HL-60/S4 treated with phorbol 12-myristate 13-acetate at 8.2 ng/mL for 4 days and 3 days (cell line): ENCODE data around the gene DGKB.

Source experiments
- in situ Hi-C: fragments of 300-500 bp; cut with MboI; formaldehyde crosslinking; loops from 2 replicates; pipeline ENCODE4 v1.15.0; 2022; ENCODE audit warnings: low sequenced_read_pairs

DGKB gene

DNA sequence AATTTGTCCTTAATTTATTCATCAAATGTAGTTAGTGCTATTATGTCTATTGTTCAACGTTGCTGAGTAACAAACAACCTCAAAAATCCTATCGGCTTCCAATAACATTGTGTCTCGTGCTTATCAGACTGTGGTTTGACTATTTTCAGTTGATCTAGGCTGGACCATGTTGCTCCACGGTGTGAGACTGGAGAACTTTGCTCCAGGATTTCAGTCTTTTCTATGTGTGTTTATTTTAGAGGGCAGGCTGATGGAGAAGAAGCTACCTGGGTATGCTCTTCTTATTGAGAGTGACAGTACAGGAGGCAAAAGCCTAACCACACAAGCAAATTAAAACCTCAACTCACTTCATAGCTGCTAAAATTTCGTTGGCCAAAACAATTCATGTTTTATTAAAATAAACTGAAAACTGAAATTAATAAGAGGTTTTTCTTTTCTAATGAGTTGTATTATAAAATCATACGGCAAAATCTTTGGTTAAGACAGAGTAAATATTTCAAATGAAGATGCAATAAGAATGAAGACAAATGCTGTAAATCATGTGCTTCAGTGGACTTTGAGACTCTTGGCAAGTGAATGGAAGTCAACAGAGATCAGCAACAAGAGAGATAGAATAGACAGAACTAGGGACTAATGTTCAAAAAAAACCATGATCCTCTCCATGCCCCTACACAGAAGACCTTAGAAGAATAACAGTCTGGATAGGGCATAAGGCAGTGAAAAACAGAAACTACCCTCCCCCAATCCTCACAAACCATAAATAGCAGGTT lies 495.1 kb downstream of the DGKB start:
- in situ Hi-C loops, result no loop called here

DNA sequence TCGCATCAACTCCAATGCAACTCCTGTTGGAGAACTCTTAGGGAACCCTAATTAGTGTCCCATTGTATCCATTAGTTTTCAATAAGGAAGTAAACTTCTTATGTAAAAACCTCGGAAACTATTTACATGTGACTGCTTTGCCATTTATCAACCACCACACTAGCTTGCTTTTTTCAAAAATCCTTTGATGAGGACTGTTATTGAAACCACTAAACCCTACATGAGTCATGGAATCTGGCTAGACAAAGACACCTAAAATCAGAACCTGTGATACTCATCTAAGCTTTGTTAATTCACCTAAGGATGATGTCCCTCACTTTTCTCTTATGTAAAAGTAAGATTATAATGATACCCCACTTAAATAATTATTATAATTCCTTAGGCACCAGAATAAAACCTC lies 499.0 kb downstream of the DGKB start:
- in situ Hi-C loops, result no loop called here

DNA sequence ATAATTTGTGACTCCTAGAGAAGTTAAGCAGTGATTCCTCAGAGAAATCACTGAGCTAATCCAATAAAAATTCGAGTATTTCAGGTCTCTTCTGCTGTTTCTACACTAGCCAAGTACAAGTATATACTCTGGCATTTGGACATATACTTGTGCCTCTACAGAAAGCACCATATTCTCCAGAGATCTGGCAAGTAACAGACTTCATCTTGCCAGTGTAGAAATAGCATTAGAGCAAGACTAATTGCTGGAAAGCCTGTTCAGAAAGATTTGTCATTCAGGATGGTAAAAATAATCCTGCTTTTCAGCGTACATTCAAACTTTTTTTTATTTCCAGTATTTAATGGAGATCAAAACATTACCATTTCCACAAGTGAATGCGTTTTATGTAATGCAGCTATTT lies 502.3 kb downstream of the DGKB start:
- in situ Hi-C loops, result no loop called here

DNA sequence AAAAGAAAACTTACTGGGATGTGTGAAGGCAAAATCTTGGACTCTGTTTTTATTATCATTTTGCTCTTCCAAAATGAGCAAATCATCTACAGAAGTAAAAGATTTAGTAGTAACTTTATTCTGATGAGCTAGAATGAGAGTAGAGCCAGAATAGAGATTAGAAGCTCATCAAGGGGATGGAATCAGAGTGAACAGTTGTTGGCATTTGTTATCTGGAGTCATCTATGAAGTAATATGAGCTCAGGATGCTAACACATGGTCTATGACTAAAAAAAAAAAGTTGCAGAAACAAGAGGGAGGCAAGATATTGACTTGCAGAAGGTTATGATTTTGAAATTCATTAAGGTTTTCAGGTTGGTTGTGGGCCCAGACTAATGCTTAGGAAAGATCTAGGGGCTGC lies 504.0 kb downstream of the DGKB start:
- in situ Hi-C loops, result no loop called here

DNA sequence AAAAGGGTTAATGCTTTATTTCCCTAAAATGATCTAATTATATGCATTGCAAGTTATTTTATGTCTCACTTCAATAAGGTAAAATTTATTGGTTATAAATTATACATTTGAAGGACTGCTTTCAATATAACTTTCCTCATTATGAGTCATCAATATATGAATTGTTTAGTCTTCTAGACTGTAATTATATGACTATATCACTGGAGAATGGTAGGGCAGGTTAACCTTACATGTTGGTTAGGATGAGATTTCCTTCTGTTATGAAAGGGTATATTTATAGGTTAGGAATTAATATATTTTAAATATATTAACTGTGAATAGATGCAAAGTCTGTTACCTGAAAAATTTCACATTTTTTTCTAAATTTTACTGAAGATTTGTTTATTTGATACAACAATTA lies 506.7 kb downstream of the DGKB start:
- in situ Hi-C loops, result no loop called here

DNA sequence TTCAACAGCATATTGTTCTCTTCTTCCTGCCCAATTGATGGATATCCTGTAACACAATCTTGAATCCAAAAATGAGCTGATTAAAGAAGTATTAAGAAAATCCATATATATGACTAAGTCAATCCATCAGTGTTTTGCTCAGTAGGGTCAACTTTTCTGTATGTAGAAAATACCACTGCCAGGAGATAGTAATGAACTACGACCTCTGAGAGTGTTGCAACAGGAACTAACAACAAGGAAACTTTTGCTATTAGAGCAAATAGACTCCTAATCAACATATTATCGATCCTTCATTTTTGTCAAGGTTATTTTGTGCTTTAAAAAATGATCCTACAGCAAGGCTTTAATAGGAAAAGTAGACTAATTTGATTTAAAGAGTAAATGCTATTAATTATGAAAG lies 507.8 kb downstream of the DGKB start:
- in situ Hi-C loops, result no loop called here

DNA sequence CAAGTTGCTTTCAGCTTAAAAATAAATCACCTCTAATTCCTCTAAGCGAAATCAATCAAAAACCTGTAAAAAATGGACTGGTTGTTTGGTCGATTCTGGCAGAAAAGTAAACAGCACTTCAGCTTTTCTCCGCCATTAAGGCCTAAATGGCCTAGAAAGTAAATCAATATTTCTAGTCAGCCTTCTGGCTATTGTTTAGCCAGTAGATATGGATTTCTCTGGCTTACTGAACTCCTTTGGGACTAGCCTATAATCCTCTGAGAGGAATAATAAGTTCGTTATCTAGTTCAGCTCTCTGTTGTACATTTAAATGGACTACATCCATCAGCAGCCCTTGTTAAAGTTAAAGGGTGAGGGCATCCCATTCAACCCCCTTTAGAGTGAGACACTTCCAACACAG lies 513.0 kb downstream of the DGKB start:
- in situ Hi-C loops, result no loop called here

DNA sequence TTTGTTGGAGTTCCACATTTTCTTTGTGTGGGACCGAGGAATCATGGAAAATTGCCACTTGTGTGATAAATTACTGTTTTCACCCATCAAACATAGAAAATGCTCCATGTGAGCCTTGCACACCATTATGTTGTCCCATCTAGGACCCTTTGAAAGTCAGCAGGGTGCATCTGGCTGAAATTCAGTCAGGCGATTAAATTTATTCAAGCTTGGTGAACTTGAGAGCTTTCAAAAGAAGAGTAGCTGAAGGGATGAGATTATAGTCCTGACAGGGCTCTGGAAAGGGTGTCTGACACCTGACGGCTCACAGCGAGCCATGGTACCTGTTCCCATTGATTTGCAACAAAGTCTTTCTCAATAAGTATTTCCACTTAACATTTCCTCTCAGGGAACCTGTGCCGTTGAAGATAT lies 513.4 kb downstream of the DGKB start:
- in situ Hi-C loops, result no loop called here

DNA sequence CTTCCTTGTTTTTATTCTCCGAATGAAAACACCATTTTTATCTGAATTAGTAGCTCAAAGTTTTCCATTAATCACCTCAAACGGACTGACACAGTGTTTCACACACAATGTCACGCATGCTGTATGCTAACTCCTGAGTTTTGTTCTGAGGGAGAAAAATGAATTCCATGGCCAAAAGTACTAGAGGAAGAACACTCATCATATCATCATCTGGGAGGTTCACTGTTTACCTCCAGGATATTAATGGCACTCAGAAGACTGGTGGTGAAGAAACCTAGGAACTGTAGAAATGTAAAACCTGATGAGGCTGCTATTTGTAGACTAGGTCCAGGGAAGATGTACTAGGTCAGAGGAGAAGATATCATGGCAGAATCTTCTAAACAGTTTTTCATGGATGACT lies 517.5 kb downstream of the DGKB start:
- in situ Hi-C loops, result no loop called here

DNA sequence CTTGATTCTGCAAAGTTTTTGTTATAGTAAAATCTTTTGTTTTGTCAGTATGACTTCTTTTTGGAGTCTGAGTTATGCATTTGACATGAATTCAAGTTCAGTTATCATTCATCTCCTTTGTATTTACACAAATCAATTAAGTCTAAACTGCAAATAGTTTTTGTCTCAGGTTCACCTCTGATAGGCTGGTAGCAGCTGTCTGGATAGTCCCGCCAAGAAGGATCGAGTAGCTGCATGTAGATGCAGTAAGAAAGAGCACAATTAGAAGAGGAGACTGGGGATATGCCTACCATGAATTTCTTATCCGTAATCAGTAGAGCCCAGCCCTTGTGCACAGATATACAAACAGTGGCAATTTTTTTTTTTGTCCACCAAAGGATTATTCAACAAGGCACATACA lies 520.6 kb downstream of the DGKB start:
- in situ Hi-C loops, result no loop called here

DNA sequence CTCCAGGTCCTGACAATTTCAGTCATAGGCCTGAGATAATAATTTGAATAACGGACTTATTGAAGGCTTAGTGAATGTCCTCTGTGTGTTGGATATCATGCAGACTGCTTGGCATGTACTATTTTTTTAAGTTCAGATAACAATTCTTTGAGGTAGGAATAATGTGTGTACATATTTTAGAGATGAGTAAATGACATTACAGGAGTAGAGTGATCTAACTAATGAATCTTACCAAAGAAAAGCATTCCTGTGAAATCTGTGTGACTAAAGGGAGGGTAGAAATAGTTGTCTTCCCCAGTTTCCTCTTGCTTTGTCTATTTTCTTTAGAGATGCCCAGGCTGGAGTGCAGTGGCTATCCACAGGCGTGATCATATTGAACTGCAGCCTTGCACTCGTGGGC lies 521.2 kb downstream of the DGKB start:
- in situ Hi-C loops, result no loop called here

DNA sequence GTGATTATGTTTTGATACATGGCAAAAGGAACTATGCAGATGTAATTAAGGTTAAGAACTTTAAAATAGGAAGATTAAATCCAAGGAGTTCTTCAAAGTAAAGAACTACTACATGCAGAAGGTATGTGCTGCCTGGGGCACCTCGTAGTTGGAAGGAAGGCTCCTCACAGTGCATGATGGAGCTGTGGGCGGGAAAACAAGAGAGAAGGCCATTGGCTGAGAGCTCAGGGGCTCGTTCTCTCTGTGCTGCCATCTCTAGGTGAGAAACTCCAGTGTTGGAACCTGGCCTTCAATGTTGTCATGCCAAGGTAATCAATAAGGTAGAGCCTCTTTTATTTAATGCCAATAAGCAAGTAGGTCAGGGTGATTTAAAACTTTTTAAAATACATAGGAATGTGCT lies 521.7 kb downstream of the DGKB start:
- in situ Hi-C loops, result no loop called here

DNA sequence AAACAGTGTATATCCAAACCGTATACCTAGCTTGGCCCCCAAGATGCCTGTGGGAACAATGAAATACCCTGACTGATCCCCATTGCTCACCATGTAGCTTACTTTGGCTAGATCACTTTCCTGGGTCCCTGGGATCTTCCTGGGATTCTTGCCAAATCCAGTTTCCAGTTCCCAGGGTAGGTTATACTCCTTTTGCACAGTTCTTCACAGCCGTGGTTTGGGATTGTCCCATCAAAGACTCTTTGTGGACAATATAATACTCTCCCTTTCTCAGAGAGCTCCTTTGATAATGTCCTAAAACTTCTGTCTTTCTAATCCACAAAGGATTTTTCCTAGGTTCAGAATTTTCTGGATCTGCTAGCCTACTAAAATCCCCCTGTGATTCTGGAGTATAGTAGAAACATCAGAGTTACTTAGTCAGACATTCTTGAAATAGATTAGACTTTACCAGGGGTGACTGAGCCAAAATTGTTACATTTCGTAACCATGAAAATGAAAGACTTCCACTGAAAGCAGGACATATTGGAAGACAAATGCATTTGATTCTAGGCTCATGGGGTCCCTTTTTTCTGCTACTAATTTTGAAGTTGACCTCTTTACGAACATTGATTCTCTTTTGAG lies 524.8 kb downstream of the DGKB start:
- in situ Hi-C loops, result no loop called here

DNA sequence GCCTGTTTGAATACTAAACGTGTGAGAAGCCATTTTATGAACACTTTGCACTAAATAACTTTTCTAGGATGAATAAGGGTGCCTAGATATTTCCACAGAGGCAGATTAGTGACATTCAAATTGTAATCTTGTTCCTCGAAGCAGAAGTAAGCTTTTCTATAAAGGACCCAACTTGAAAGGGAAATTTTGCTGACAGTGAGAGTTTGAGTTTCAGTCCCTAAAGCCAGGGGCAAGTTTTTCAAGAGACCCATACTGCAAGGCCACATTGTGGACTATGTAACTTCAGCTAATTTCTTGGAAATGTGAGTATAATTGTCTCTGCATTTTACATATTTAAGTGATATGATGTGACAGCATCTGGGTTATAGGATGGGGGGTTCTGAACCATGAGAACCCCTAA lies 525.8 kb downstream of the DGKB start:
- in situ Hi-C loops, result no loop called here

DNA sequence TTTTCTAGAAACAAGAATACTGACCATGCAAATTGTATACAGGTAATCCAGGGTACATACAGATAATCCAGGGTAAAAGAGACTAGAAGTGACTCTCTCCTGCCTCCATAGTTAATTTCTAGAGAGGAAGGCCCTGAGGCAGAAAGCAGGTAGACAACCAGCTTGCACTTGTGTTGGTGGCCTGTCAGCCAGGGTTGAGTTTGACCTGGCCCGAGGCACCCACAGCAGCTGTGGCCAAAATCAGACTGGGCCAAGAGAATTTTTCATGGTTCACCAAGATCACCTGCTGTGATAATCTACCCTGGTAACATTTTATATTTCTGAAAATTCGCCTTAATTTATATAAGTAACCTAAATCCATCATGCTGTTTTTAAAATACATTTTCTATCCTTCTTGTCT lies 526.6 kb downstream of the DGKB start:
- in situ Hi-C loops, result no loop called here

DNA sequence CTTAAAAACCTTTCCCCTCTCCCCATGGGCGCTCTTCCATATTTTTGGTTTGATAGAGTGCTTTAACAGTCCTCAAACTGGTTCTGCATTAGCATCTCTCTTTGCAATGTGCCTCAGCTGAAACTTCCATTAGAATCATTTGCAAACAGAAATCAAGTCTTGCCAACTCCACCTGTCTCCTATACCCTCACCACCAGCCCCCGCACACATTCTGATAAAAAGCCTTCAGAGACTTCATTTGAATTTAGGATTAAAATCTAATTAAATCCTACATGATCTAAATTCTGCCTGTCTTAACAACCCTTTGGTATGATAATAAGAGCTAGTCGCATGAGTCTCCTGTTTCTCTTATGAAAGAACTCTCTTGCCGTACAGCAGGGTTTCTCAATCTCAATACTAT lies 528.2 kb downstream of the DGKB start:
- in situ Hi-C loops, result no loop called here

DNA sequence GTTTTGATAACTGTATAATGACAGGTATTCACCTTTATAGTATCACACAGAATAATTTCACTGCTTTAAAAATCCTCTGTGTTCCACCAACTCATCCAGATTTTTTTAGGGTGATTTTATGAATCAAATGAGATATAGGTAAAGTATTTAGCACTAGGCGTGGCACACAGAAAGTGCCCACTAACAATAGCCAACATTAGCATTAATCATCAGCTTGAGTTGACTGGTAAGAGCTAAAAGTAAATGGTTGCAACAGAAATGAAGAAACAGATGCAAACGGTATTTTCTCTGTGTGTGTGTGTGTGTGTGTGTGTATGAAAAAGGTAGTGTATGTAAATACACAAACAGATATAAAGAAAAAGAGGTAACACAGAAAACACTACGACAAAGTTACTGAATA lies 534.3 kb downstream of the DGKB start:
- in situ Hi-C loops, result no loop called here

DNA sequence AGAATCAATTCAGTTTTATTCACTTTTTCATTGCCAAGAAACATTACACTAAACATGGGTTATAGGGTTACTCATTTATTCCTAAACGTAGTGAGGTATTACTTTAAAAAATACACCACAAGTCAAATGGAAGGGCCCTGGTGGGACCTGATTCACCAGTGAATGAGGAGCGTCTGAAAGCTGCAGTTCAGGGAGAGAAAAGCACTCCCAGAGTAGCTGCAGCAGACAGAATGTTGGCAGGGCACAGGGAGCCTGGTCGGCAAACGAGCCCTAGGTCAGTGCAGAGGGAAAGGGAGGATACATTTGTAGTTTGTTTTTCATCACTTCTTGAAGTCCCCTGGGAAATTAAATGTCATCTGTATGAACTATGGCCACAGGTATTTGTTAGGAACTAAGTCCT lies 551.4 kb downstream of the DGKB start:
- in situ Hi-C loops, result no loop called here

DNA sequence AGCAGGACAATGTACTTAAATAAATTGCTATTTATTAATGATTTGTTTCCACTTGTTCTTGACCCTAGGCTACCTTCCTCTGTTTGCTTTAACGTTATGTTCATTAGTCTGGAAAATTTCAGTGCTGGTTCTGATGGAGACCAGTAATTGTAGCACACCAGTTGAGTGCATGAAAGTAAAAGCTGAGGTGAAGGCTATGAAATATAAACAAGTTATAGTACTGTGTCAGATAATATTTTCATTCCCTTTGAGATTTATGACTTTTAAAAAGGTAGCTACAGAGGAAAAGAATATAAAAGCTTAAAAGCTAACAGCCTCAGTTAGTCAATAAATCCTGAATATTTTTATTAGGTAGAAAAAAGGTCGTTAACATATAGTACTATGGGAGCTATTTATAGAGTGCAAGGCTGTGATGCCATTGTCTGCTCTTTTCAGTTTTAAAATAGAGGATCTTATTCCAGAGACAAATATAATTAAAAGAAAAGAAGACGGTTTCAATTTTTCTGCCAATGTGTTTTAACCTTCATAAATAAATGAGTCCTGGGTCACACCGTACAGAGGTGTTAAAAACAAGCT lies 561.3 kb downstream of the DGKB start:
- in situ Hi-C loops, result no loop called here

DNA sequence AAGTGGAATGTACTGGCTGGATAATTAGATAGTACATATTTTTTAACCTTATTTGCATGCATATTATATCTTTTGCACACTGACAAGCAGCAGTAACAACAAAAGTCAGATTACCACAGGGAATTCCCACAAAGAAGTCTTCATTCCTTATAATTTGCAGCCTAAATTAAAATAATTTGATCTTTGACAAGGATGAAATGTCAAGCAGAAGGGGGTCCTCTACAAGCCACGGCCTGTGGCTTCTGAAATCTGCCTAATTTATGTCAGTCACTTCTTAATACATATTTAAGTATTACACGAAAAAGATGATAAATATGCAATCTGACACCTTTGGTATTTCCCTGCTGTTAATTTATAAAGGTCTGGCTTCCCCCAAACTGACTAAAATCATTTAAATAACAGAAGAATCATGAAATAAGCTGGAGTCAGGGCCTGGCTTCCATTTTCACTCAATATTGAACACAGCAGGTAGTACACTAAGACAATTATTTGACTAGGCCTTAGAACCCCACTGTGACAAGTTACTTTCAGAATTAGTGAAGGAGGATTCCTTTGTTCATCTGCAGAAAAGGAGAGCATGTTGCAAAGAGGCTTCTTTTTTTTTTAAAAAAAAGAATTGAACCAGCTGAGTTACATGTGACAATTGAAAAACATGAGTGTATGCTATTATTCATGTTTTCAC lies 562.0 kb downstream of the DGKB start:
- in situ Hi-C loops, result no loop called here

DNA sequence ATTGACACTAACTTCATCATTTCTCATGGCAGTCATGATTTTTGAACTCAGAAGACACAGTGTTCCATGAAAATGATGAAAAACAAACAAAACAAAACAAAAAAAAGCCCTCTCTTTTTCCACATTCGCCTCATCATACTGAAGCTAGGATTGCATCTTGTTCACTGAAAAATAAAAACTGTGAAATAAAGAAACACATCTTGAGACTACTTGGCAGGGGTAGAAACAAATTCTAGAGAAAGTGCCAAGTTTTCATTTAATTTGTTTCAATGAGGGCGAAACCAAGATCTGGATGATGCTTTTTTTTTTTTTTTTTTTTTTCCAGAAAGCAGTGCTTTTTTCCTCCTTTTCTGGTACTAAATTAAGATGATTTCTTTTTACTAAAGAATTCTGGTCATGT lies 562.7 kb downstream of the DGKB start:
- in situ Hi-C loops, result no loop called here

DNA sequence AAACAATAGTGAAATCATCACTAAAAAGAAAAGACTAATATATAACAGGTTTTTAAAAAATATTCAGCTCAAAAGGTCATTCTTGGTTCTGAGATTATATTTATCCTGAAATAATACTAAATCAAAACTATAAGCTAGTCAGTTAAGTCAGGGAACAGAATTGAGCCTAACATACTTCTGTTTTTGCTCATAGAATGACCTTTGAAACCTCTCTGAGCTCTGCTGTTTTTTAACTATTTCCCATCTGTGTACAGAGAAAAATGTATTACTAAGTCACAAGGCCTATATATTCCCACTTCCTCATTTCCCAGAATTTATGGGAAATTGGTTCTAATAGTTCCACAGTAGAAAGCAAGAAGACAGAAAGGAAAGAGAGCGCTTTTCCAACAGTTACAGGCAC lies 566.3 kb downstream of the DGKB start:
- in situ Hi-C loops, result no loop called here
